ENCODE results near the gene LECT2.

Gene LECT2

GRCh38 chr5:135998889-135999288 is 44.1 kb upstream of the LECT2 start:
- no peak for TF ChIP-seq CTCF (IDR thresholded peaks at IDR 0.05; ENCODE audit: low read depth, low read length)
- no peak for TF ChIP-seq POLR2A (IDR thresholded peaks at IDR 0.05; ENCODE audit: extremely low read depth, insufficient read length)
- TF ChIP-seq, protein P1, sequence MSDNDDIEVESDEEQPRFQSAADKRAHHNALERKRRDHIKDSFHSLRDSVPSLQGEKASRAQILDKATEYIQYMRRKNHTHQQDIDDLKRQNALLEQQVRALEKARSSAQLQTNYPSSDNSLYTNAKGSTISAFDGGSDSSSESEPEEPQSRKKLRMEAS (IDR thresholded peaks at IDR 0.05; ENCODE audit: low read depth, low read length), result no peak
- TF ChIP-seq MYC (IDR thresholded peaks at IDR 0.05; ENCODE audit: low read depth, low read length), result no peak
- DNase-seq (ENCODE audit: low read depth), result no peak
- H3K4me3 ChIP-seq (ENCODE audit: low read depth, low read length), result no peak overlapping the region

- TF ChIP-seq CTCF (IDR thresholded peaks at IDR 0.05; ENCODE audit: low read depth, low read length) (no peak), MYC (IDR thresholded peaks at IDR 0.05; ENCODE audit: low read depth, low read length) (no peak), POLR2A (IDR thresholded peaks at IDR 0.05; ENCODE audit: extremely low read depth, insufficient read length) (no peak)
- TF ChIP-seq, protein P1 (IDR thresholded peaks at IDR 0.05; ENCODE audit: low read depth, low read length), result no peak
- DNase-seq (ENCODE audit: low read depth), result no peak
Measured at GRCh38 chr5:135997673-135998335, 43.0 kb upstream of the LECT2 start.

DNA sequence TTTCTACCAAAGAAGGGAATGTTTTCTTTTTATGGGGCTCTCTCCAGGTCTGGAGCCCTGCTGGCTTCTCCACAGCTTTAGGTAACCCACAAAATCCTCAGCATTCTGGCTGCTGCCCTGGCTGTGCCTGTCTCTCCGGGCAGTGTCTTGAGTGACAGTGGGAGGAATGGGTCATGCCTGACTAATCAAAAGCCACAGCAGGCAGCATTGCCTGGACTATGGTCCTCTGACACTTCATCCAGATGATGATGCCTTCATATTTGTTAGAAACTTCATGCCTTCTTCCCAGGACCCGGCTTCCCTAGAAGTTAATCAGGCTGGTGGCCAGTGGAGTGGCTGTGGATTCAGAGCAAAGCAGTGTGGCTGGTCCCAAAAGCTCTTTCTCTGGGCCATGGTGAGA is 41.8 kb upstream of the LECT2 start:
- no peak for DNase-seq (ENCODE audit: low read depth)
- H3K4me3 ChIP-seq (ENCODE audit: low read depth, low read length), result no peak overlapping the region
- TF ChIP-seq CTCF (IDR thresholded peaks at IDR 0.05; ENCODE audit: low read depth, low read length) (no peak), MYC (IDR thresholded peaks at IDR 0.05; ENCODE audit: low read depth, low read length) (no peak), POLR2A (IDR thresholded peaks at IDR 0.05; ENCODE audit: extremely low read depth, insufficient read length) (no peak)
- TF ChIP-seq, protein P1 (IDR thresholded peaks at IDR 0.05; ENCODE audit: low read depth, low read length), result no peak

More at GRCh38 chr5:135997673-135998335, 43.0 kb upstream of the LECT2 start:
- H3K4me3 ChIP-seq (ENCODE audit: low read depth, low read length), result no peak overlapping the region

DNA sequence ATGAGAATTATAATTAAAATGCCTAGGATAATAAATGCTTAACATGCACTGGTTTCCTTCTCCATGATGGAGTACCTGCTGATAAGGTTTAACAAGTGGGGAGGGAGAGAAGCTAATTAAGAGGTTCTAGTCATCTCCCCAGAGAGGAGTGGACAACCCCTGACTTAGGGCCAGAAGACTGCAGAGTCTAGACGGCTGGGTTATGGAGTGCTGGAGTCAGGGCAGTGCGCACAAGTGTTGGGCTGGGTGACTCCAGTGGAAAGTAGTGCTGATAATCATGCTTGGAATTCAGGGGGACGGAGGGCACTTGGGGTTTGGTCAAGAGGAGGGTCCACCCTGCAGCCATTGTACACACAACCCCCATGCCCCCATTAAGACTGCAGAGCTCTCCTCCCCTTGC is 41.2 kb upstream of the LECT2 start:
- H3K4me3 ChIP-seq (ENCODE audit: low read depth, low read length), result no peak overlapping the region
- TF ChIP-seq POLR2A (IDR thresholded peaks at IDR 0.05; ENCODE audit: extremely low read depth, insufficient read length), result no peak
- TF ChIP-seq, protein P1 (IDR thresholded peaks at IDR 0.05; ENCODE audit: low read depth, low read length), result no peak
- no peak for DNase-seq (ENCODE audit: low read depth)

DNA sequence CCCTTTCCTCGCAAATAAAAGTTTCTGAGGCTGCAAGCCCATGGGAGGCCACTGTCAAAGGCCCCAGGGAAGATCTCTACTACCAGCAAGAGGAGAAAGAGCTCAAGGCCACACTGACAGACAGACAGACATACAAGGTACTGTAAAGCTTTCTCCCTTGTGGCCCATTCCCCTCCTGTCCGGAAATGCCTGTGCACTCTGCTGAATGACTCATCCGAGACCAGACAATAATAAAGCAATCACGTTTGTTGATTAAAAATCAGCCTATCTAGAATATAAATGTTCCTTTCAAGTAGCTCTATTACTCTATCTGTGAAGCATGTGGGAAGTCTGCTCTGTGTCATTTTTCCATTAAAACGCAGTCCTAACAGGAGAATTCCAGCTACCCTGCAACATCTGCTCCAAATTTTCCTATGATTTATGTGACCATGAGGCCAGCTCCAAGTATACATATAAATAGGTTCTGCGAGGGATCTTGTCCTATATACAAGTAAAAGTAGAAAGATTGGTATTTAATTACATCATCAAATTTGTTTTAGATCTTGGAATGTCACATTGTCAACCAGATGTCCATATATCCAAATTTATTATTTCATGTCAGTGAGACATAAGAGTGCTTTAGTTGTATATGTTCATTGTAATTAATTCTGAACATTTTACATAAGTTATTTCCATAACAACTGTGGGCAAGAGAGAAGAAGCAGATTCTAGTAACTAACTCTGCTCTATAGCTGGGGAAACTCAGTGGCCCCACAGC is 39.3 kb upstream of the LECT2 start:
- H3K4me3 ChIP-seq (ENCODE audit: low read depth, low read length), result no peak overlapping the region
- TF ChIP-seq CTCF (IDR thresholded peaks at IDR 0.05; ENCODE audit: low read depth, low read length), result no peak
- TF ChIP-seq POLR2A (IDR thresholded peaks at IDR 0.05; ENCODE audit: extremely low read depth, insufficient read length), result no peak
- TF ChIP-seq, protein P1 (IDR thresholded peaks at IDR 0.05; ENCODE audit: low read depth, low read length), result no peak
- TF ChIP-seq MYC (IDR thresholded peaks at IDR 0.05; ENCODE audit: low read depth, low read length), result no peak
- DNase-seq (ENCODE audit: low read depth), result peak; percentile 66

GRCh38 chr5:135993335-135993879 is 38.6 kb upstream of the LECT2 start:
- H3K4me3 ChIP-seq (ENCODE audit: low read depth, low read length), result no peak overlapping the region
- TF ChIP-seq POLR2A (IDR thresholded peaks at IDR 0.05; ENCODE audit: extremely low read depth, insufficient read length) (no peak), MYC (IDR thresholded peaks at IDR 0.05; ENCODE audit: low read depth, low read length) (no peak), CTCF (IDR thresholded peaks at IDR 0.05; ENCODE audit: low read depth, low read length) (no peak)
- TF ChIP-seq, protein P1 (IDR thresholded peaks at IDR 0.05; ENCODE audit: low read depth, low read length), result no peak
- no peak for DNase-seq (ENCODE audit: low read depth)
